Measurements from ENCODE around the gene ZNF697.
"Not testable (repeated sequence)": the region's sequence is repeated elsewhere in the genome, so short reads cannot be mapped to it uniquely, and the experiment has no call there.

GRCh38 chr1:119603241-119603640 is 44.8 kb downstream of the ZNF697 start:
- TF ChIP-seq CTCF (IDR thresholded peaks at IDR 0.05); TCF7L2 (IDR thresholded peaks at IDR 0.05; ENCODE audit: low read depth, low read length); POLR2AphosphoS5 (IDR thresholded peaks at IDR 0.05; ENCODE audit: low read depth, low read length); REST (IDR thresholded peaks at IDR 0.05; ENCODE audit: insufficient read depth in 1 of 2, low read depth in 2 of 2, low read length in 1 of 2); SIN3A (IDR thresholded peaks at IDR 0.05; ENCODE audit: borderline replicate concordance, insufficient read depth, low read depth, low read length): not testable (repeated sequence)

All from Panc1 (cell line).